GM13976 (cell line): ENCODE measurements around the gene CPPED1.

ENCODE experiments used
- DNase-seq: peaks from one replicate; pipeline ENCODE4 v3.0.0; 2012; ENCODE audit warnings: low spot score
- in situ Hi-C: fragments of 300-500 bp; cut with MboI; formaldehyde crosslinking; loops from one replicate; pipeline ENCODE4 v1.12.0; 2022; ENCODE audit warnings: low sequenced_read_pairs, mixed read lengths, inconsistent platforms; ENCODE audit not compliant: unreplicated experiment
- TF ChIP-seq, protein P1 (sequence below): IDR thresholded peaks from 2 replicates; pipeline ENCODE4 v1.5.1; 2012; ENCODE audit warnings: borderline replicate concordance, mild to moderate bottlenecking; ENCODE audit not compliant: insufficient read depth; ENCODE audit errors: extremely low read depth, missing control alignments, control extremely low read depth

The CPPED1 gene

DNA sequence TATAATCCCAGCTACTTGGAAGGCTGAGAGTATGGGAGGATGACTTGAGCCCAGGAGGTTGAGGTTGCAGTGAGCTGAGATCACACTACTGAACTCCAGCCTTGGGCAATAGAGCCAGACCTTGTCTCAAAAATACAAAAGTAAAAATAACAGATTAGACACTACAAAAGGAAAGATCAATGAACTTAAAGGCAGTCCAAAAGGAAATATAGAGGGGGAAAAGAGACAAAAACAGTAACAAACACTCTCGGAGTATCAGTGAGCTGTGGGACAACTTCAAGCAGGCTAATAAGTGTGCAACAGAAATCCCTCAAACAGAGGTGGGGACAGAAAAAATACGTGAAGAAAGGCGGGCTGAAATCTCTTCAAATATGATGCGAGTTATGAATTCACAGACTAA lies 58.8 kb downstream of the CPPED1 start:
- in situ Hi-C loops, result no loop called here
- TF ChIP-seq, protein P1, sequence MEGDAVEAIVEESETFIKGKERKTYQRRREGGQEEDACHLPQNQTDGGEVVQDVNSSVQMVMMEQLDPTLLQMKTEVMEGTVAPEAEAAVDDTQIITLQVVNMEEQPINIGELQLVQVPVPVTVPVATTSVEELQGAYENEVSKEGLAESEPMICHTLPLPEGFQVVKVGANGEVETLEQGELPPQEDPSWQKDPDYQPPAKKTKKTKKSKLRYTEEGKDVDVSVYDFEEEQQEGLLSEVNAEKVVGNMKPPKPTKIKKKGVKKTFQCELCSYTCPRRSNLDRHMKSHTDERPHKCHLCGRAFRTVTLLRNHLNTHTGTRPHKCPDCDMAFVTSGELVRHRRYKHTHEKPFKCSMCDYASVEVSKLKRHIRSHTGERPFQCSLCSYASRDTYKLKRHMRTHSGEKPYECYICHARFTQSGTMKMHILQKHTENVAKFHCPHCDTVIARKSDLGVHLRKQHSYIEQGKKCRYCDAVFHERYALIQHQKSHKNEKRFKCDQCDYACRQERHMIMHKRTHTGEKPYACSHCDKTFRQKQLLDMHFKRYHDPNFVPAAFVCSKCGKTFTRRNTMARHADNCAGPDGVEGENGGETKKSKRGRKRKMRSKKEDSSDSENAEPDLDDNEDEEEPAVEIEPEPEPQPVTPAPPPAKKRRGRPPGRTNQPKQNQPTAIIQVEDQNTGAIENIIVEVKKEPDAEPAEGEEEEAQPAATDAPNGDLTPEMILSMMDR, result no peak
- no peak for DNase-seq

DNA sequence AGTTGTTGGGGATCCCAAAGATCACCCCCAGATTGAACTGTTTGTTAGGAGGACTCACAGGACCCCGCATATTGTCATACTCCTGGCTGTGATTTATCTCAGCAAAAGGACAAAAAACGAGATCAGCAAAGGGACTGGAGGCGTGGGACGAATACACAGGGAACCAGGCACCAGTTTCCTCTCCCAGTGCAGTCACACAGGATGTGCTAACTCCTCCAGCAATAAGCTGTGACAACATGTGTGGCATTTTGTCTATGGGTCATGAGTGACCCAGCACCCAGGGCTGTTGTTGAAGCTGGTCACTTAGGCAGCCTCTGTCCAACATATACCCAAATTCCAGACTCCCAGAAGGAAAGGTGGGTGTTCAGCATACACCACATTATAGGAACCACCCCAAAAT lies 60.9 kb downstream of the CPPED1 start:
- in situ Hi-C loops, result no loop called here
- TF ChIP-seq, protein P1, result no peak
- no peak for DNase-seq

DNA sequence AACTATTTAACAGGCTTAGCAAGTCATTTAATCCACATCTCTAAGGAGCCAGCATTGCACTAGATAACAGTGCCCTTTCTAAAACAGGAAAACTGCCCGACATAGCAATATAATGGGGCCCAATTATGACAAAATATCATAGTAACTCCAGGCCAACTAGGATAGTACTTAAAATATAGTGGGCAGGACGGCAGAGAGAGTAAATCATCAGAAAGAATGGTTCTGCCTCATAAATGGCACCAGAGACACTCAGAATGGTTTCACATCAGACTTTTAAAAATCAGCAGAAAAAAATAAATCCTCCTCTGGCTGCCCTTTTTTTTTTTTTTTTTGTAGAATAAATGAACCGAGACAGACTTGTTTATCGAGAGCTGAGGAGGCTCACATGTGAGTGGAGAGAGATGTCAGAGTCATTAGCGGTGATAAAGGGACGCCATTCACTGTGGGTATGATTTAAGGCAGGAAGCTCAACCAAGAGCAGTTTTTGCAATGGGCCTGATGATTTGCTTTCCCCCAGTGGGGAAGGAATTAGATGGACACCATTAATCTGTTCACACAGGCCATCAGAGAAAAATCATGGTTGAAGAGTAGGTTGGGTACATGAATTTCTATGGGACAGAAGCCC lies 62.6 kb downstream of the CPPED1 start:
- TF ChIP-seq, protein P1, result no peak
- no peak for DNase-seq
- in situ Hi-C loops, result no loop called here

- in situ Hi-C loops, result no loop called here
- no peak for DNase-seq
- TF ChIP-seq, protein P1, result no peak
These were observed 63.9 kb downstream of the CPPED1 start for GRCh38 chr16:12739738-12740137.

DNA sequence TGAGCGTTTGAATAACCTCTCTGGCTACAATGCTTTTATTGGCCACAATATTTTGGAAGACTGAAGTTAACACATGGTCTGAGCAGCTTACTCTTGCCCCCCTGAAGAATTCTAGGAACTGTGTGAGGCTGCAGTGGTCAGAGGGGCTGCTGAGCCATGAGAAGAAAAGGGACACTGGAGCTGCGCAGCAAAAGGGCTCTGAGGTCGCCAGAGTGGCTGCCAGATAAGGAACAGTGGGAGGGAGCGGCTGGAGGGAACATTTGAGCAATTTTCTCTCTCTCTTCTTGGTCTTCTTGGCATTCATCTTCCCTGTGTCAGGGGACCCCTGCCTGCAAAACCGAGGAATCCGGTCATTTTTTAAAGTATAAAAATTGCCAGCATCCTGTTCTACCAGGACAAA lies 66.1 kb downstream of the CPPED1 start:
- in situ Hi-C loops, result no loop called here
- DNase-seq, result no peak
- TF ChIP-seq, protein P1, result no peak

DNA sequence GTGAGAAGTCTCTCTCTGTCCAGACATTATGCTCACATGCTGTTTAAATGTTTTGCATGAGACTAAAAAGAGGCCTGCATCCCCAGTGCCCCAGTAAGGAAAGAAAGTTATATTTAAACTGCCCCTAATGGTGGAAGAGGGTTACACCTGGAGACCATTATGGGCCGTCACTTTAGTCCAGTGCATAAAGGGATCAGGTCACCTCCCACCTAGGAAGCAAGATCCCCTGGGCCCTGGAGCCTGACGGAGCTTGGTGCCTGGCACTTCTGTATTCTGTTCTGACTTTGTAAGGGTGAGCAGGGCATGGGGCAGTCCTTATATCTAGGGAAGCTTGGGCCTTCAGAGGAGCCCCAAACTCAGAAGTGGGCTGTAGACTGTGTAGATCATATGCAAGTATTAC lies 67.9 kb downstream of the CPPED1 start:
- DNase-seq, result no peak
- TF ChIP-seq, protein P1, result no peak
- in situ Hi-C loops, result no loop called here
